PFSK-1 (cell line): ENCODE results near the gene NMB.

Experiments
- FOXP2 ChIP-seq: optimal IDR thresholded peaks from 2 replicates; pipeline ENCODE3; 2011; ENCODE audit warnings: borderline replicate concordance, control low read depth, inconsistent platforms; ENCODE audit not compliant: insufficient read depth; ENCODE audit errors: extremely low read length, extremely low read depth
- POLR2AphosphoS5 ChIP-seq: IDR thresholded peaks from 2 replicates; pipeline ENCODE4 v1.6.1; 2012; ENCODE audit warnings: low read depth, mild to moderate bottlenecking, control low read depth, low read length, moderate library complexity
- REST ChIP-seq, 2 experiments: IDR thresholded peaks; 2 replicates each; pipeline versions ENCODE4 v1.6.1 to v1.8.0; 2011 to 2012; ENCODE audit warnings: low read depth in 2 of 2, low read length in 2 of 2, control low read depth in 1 of 2, inconsistent platforms in 1 of 2, mild to moderate bottlenecking in 1 of 2, moderate library complexity in 1 of 2; ENCODE audit not compliant: insufficient read depth in 1 of 2
- SIN3A ChIP-seq: IDR thresholded peaks from 2 replicates; pipeline ENCODE4 v1.6.1; 2012; ENCODE audit warnings: mild to moderate bottlenecking, low read length, moderate library complexity, borderline replicate concordance; ENCODE audit not compliant: insufficient read depth
- TAF1 ChIP-seq: IDR thresholded peaks from 2 replicates; pipeline ENCODE4 v1.6.1; 2012; ENCODE audit warnings: low read length, control low read depth, borderline replicate concordance; ENCODE audit not compliant: insufficient read depth

NMB gene

DNA sequence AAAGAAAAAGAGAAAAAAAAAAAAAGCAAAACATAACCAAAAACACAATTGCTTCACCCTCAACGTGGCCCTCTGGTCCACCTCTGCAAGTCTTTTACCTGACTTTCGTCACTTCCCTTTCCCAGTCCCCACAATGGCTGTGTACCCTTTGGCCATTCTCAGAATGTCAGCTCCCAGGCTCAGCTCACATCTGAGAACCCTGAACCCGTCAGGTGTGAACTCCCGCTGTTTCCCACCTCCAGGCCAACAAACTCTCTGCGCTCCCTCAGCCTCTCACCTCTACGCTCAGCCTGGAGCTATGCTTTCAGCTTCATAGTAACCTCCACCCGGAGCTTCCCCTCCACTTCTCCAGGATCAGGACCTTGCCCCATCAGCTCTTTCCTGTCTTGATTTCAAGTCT lies 33.6 kb downstream of the NMB start:
- TF ChIP-seq POLR2AphosphoS5 (no peak), SIN3A (no peak), FOXP2 (no peak), TAF1 (no peak), REST (IDR thresholded peaks at IDR 0.05; ENCODE audit: insufficient read depth in 1 of 2, low read depth in 2 of 2, low read length in 2 of 2) (no peak)

GRCh38 chr15:84621358-84621979 lies 36.5 kb downstream of the NMB start:
- no peak for TF ChIP-seq FOXP2
- TF ChIP-seq POLR2AphosphoS5: no peak
- TF ChIP-seq SIN3A: no peak
- TF ChIP-seq REST (IDR thresholded peaks at IDR 0.05; ENCODE audit: insufficient read depth in 1 of 2, low read depth in 2 of 2, low read length in 2 of 2): no peak
- TF ChIP-seq TAF1: no peak

DNA sequence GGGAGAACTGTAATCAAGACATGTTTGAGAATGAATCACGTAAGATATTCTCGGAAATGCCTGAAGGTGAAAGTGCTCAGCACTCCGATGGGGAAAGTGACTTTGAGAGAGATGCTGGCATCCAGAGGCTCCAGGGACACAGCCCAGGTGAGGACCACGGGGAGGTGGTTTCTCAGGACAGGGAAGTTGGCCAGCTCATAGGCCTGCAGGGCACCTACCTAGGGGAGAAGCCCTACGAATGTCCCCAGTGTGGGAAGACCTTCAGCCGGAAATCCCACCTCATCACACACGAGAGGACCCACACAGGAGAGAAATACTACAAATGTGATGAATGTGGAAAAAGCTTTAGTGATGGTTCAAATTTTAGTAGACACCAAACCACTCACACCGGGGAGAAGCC lies 37.4 kb downstream of the NMB start:
- TF ChIP-seq POLR2AphosphoS5: no peak
- TF ChIP-seq TAF1: no peak
- no peak for TF ChIP-seq SIN3A
- TF ChIP-seq FOXP2: no peak

DNA sequence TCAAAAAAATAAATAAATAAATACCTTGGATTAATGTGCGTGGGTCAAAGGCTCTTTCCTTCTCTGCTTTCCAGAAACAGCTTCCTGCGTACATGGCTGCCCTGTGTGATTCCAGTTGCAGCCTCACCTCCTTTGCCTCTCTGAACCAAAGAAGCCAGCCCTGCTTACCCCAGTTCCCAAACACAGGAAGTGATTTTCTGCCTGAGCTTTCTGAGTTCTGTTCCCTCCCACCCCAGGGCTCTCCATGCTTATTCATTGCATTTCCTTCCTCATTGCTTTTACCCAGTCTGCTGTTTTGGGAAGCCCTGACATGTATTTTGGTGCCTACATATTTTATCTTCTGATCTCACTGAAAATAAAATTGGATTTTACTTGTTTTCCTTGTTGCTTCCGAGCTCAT lies 41.8 kb downstream of the NMB start:
- TF ChIP-seq SIN3A (no peak), REST (IDR thresholded peaks at IDR 0.05; ENCODE audit: insufficient read depth in 1 of 2, low read depth in 2 of 2, low read length in 2 of 2) (no peak), POLR2AphosphoS5 (no peak), TAF1 (no peak), FOXP2 (no peak)

GRCh38 chr15:84611631-84612030 lies 46.4 kb downstream of the NMB start:
- no peak for TF ChIP-seq FOXP2
- TF ChIP-seq REST (IDR thresholded peaks at IDR 0.05; ENCODE audit: insufficient read depth in 1 of 2, low read depth in 2 of 2, low read length in 2 of 2): no peak
- TF ChIP-seq POLR2AphosphoS5: no peak
- TF ChIP-seq SIN3A: no peak
- TF ChIP-seq TAF1: no peak
